H1 (cell line): ENCODE results near the gene FBXL12.
"Not testable (repeated sequence)": the region's sequence is repeated elsewhere in the genome, so short reads cannot be mapped to it uniquely, and the experiment has no call there.

Experiments
- ATF3 ChIP-seq: IDR thresholded peaks from 2 replicates; pipeline ENCODE4 v1.6.1; 2011; ENCODE audit warnings: low read depth, mild to moderate bottlenecking, low read length; ENCODE audit not compliant: insufficient read depth
- CHD2 ChIP-seq: IDR thresholded peaks from 2 replicates; pipeline ENCODE4 v1.6.1; 2012; ENCODE audit warnings: low read length, improper control_type of control experiment
- CTCF ChIP-seq, 3 experiments: IDR thresholded peaks; 1 replicate in 2 of 3; 2 replicates in 1 of 3; pipeline versions ENCODE4 v1.5.1 to v1.6.1; 2011; ENCODE audit warnings: low read length in 3 of 3, mild to moderate bottlenecking in 3 of 3, inconsistent platforms in 2 of 3, low read depth in 1 of 3, moderate library complexity in 1 of 3; ENCODE audit not compliant: insufficient read depth in 1 of 3; ENCODE audit errors: control extremely low read depth in 1 of 3
- EP300 ChIP-seq, 2 experiments: IDR thresholded peaks; 1 replicate in 1 of 2; 2 replicates in 1 of 2; pipeline ENCODE4 v1.6.1; 2011 to 2012; ENCODE audit warnings: low read depth in 2 of 2, low read length in 2 of 2, mild to moderate bottlenecking in 2 of 2, borderline replicate concordance in 1 of 2, inconsistent platforms in 1 of 2, moderate library complexity in 1 of 2
- EZH2 ChIP-seq: fragments of 200-600 bp; sonication (generic); IDR thresholded peaks from 2 replicates; pipeline ENCODE4 v1.7.1; 2012; ENCODE audit warnings: low read depth, mild to moderate bottlenecking, moderate library complexity, low read length, inconsistent platforms; ENCODE audit not compliant: severe bottlenecking
- FOSL1 ChIP-seq: IDR thresholded peaks from 2 replicates; pipeline ENCODE4 v1.6.1; 2011; ENCODE audit warnings: mild to moderate bottlenecking, low read depth, low read length, moderate library complexity; ENCODE audit not compliant: insufficient read depth
- MAX ChIP-seq: IDR thresholded peaks from 2 replicates; pipeline ENCODE4 v1.6.1; 2012; ENCODE audit warnings: inconsistent platforms
- POLR2AphosphoS5 ChIP-seq: IDR thresholded peaks from 2 replicates; pipeline ENCODE4 v1.6.1; 2011; ENCODE audit warnings: low read depth, low read length
- RFX5 ChIP-seq: IDR thresholded peaks from 2 replicates; pipeline ENCODE4 v1.6.1; 2011; ENCODE audit warnings: low read depth, low read length, improper control_type of control experiment, borderline replicate concordance
- SIN3A ChIP-seq, 2 experiments: IDR thresholded peaks in 1 of 2; conservative IDR thresholded peaks in 1 of 2; 2 replicates each; pipeline ENCODE4 v1.6.1; 2011 to 2012; ENCODE audit warnings: low read length in 2 of 2, improper control_type of control experiment in 1 of 2, low read depth in 1 of 2, mild to moderate bottlenecking in 1 of 2
- SP1 ChIP-seq: IDR thresholded peaks from 2 replicates; pipeline ENCODE4 v1.6.1; 2011; ENCODE audit warnings: low read depth, low read length
- YY1 ChIP-seq: IDR thresholded peaks from 2 replicates; pipeline ENCODE4 v1.6.1; 2011; ENCODE audit warnings: low read depth, mild to moderate bottlenecking, low read length
- ZNF274 ChIP-seq: IDR thresholded peaks from 2 replicates; pipeline ENCODE4 v1.7.0; 2012; ENCODE audit warnings: low read length, borderline replicate concordance; ENCODE audit errors: extremely low read depth

- TF ChIP-seq CTCF (IDR thresholded peaks at IDR 0.05; ENCODE audit: control extremely low read depth in 1 of 3, insufficient read depth in 1 of 3, low read depth in 1 of 3, low read length in 3 of 3); CHD2; FOSL1; EP300 (IDR thresholded peaks at IDR 0.05; ENCODE audit: borderline replicate concordance in 1 of 2, low read depth in 2 of 2, low read length in 2 of 2); SP1; ZNF274; YY1; ATF3; MAX; SIN3A (conservative IDR thresholded peaks at IDR 0.05 in 1 of 2, IDR thresholded peaks at IDR 0.05 in 1 of 2; ENCODE audit: low read depth in 1 of 2, low read length in 2 of 2); EZH2; POLR2AphosphoS5; RFX5: not testable (repeated sequence)
Observed at GRCh38 chr19:9791073-9791367, 27.9 kb downstream of the FBXL12 start.
